Hepatocyte (in vitro differentiated cells): ENCODE data around the gene LCLAT1.

ENCODE experiments used
- CTCF ChIP-seq: fragments of 200-600 bp; sonication (generic); IDR thresholded peaks from 2 replicates; pipeline ENCODE4 v1.5.1; 2016; ENCODE audit warnings: antibody characterized with exemption, mild to moderate bottlenecking; ENCODE audit not compliant: poor library complexity
- EZH2 ChIP-seq: fragments of 200-600 bp; sonication (generic); IDR thresholded peaks from 2 replicates; pipeline ENCODE4 v1.6.1; 2016; ENCODE audit warnings: antibody characterized with exemption, mild to moderate bottlenecking, borderline replicate concordance
- EZH2phosphoT487 ChIP-seq: fragments of 200-600 bp; sonication (generic); IDR thresholded peaks from one replicate; pipeline ENCODE4 v1.6.1; 2018; ENCODE audit warnings: antibody characterized with exemption, mild to moderate bottlenecking, low read depth, moderate library complexity; ENCODE audit not compliant: unreplicated experiment, severe bottlenecking

GRCh38 chr2:30649828-30650227 is 202.8 kb downstream of the LCLAT1 start:
- TF ChIP-seq EZH2 (no peak), CTCF (no peak), EZH2phosphoT487 (no peak)
